ENCODE results near the gene CD6. TPM values are rescaled to one million over a fixed set of nuclear protein-coding genes. Genes with fewer than 3 reads are reported as not detected.
"Not testable (repeated sequence)": the region's sequence is repeated elsewhere in the genome, so short reads cannot be mapped to it uniquely, and the experiment has no call there.

Gene CD6
- total RNA-seq, 1 experiment from 2014 or later, result 0.53 TPM

GRCh38 chr11:60951904-60952741 is 19.4 kb upstream of the CD6 start, which contains the start of gene SLC15A3:
TSS of gene SLC15A3 (minus strand) at chr11:60952176. CDS start at chr11:60951551, 625 bp downstream.
- DNase-seq (ENCODE audit: low spot score), result no peak

GRCh38 chr11:60952742-60953170 is 18.7 kb upstream of the CD6 start:
- no peak for DNase-seq (ENCODE audit: low spot score)

- no peak for DNase-seq (ENCODE audit: low spot score)
These were observed 17.7 kb upstream of the CD6 start for GRCh38 chr11:60953781-60954180.

GRCh38 chr11:60954421-60954820 is 17.1 kb upstream of the CD6 start:
- no peak for DNase-seq (ENCODE audit: low spot score)

- DNase-seq (ENCODE audit: low spot score), result no peak
These were observed 15.9 kb upstream of the CD6 start for GRCh38 chr11:60955571-60955970.

- DNase-seq (ENCODE audit: low spot score), result no peak
These were observed 14.3 kb upstream of the CD6 start for GRCh38 chr11:60957188-60957587.

- DNase-seq (ENCODE audit: low spot score), result no peak
These were observed 12.0 kb upstream of the CD6 start for GRCh38 chr11:60959431-60959830.

GRCh38 chr11:60960405-60960804 is 11.1 kb upstream of the CD6 start:
- no peak for DNase-seq (ENCODE audit: low spot score)

- no peak for DNase-seq (ENCODE audit: low spot score)
These were observed 6.7 kb upstream of the CD6 start for GRCh38 chr11:60964801-60965200.

- DNase-seq (ENCODE audit: low spot score), result no peak
These were observed 4.6 kb upstream of the CD6 start for GRCh38 chr11:60966890-60967289.

- no peak for DNase-seq (ENCODE audit: low spot score)
These were observed 3.3 kb upstream of the CD6 start for GRCh38 chr11:60968223-60968622.

- peak; percentile 72 for DNase-seq (ENCODE audit: low spot score)
These were observed 1.1 kb upstream of the CD6 start for GRCh38 chr11:60970369-60970774.

- DNase-seq (ENCODE audit: low spot score), result no peak
These were observed 590 bp upstream of the CD6 start for GRCh38 chr11:60970890-60971289.

GRCh38 chr11:60972182-60973030 is 926 bp downstream of the CD6 start:
- DNase-seq (ENCODE audit: low spot score), result no peak

GRCh38 chr11:60973699-60974098 is 2.2 kb downstream of the CD6 start:
- peak; percentile 19 for DNase-seq (ENCODE audit: low spot score)

GRCh38 chr11:60974316-60974715 is 2.8 kb downstream of the CD6 start:
- not testable (repeated sequence) for DNase-seq (ENCODE audit: low spot score)

GRCh38 chr11:60974726-60975125 is 3.2 kb downstream of the CD6 start:
- DNase-seq (ENCODE audit: low spot score), result no peak

- no peak for DNase-seq (ENCODE audit: low spot score)
These were observed 5.7 kb downstream of the CD6 start for GRCh38 chr11:60977224-60977623.

- DNase-seq (ENCODE audit: low spot score), result no peak
These were observed 6.4 kb downstream of the CD6 start for GRCh38 chr11:60977836-60978235.

- no peak for DNase-seq (ENCODE audit: low spot score)
These were observed 7.3 kb downstream of the CD6 start for GRCh38 chr11:60978546-60979380.

GRCh38 chr11:60981515-60981914 is 10.0 kb downstream of the CD6 start:
- DNase-seq (ENCODE audit: low spot score), result no peak

GRCh38 chr11:60982184-60982583 is 10.7 kb downstream of the CD6 start:
- DNase-seq (ENCODE audit: low spot score), result no peak
